ENCODE measurements around the gene SHB.

SHB gene

GRCh38 chr9:38042626-38043357 is 26.2 kb downstream of the SHB start:
- Histone ChIP-seq H3K4me1 (peaks cover 15 to 42% (median 35%) of the 10 kb centered on the region in 10 experiments), H3K36me3 (no peaks in the 10 kb centered on the region), H3K27ac (no peak overlapping the region), H3K9me3 (replicated peaks in 1 of 11) (no peaks in the 10 kb centered on the region), H3K4me3 (no peak overlapping the region), H3K9ac (no peak overlapping the region), H4K20me1 (peaks cover 0 to 98% (median 12%) of the 10 kb centered on the region in 11 experiments; a peak in 10 of 22 replicates), H3K4me2 (no peak overlapping the region), H3K27me3 (no peaks in the 10 kb centered on the region)
- no peak for TF ChIP-seq Cebpa-rat (IDR thresholded peaks at IDR 0.05)

- Histone ChIP-seq H4K20me1 (peaks cover 0 to 98% (median 12%) of the 10 kb centered on the region in 11 experiments; a peak in 10 of 22 replicates), H3K9ac (no peak overlapping the region), H3K4me2 (no peak overlapping the region), H3K27ac (no peak overlapping the region), H3K4me3 (no peak overlapping the region), H3K4me1 (peaks cover 15 to 40% (median 28%) of the 10 kb centered on the region in 10 experiments), H3K27me3 (no peaks in the 10 kb centered on the region), H3K36me3 (no peaks in the 10 kb centered on the region), H3K9me3 (replicated peaks in 1 of 11) (no peaks in the 10 kb centered on the region)
- no peak for TF ChIP-seq Cebpa-rat (IDR thresholded peaks at IDR 0.05)
Measured at GRCh38 chr9:38041564-38042243, 27.3 kb downstream of the SHB start.

DNA sequence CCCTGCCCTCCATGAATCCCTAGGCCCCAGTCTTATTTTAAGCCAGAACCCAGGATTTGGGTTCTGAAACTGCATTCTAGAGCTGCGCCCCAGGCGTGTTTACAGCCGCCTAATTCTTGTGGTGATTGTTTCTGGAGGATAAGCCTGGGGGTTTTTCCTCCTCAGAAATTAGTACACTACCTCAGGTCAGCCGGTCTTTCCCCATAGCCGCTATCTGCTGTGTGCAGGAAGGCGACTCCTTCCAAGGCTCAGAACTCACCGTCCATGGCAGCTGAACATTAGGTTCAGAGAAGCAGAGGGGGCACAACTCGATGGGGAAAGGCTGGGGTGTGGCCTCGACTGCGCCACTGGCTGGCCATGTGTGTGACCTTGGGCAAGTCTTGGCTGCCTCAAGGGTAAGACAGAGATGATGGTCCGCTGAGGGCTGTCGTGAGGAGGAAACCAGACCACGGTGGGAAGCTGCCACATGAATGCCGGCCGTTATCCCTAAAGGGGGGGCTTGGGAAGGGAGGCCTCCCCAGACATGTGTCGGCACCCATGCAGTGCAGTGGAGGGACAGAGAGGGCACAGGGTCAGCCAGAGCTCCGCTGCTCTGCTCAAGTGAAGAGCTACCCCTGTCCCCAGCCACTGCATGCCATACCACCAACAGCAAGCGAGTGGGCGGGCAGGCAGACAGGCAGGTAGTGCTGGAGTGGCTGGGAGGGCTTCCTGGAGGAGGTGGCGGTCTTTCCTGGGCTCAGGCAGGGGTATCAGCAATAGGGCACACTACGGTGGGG is 28.9 kb downstream of the SHB start:
- Histone ChIP-seq H3K9me3 (replicated peaks in 1 of 11) (no peaks in the 10 kb centered on the region), H4K20me1 (peaks cover 0 to 99% (median 16%) of the 10 kb centered on the region in 11 experiments; a peak in 9 of 22 replicates), H3K36me3 (no peaks in the 10 kb centered on the region), H3K4me2 (peak overlapping the region in 6 of 11 experiments; percentile 12 to 56 (median 44); a peak in 11 of 22 replicates), H3K27me3 (no peaks in the 10 kb centered on the region), H3K4me3 (no peak overlapping the region), H3K27ac (peak overlapping the region in 1 of 11 experiments; percentile 40; a peak in 1 of 22 replicates), H3K9ac (peak overlapping the region in 1 of 11 experiments; percentile 35; a peak in 1 of 22 replicates), H3K4me1 (peaks cover 15 to 50% (median 36%) of the 10 kb centered on the region in 10 experiments)
- no peak for TF ChIP-seq Cebpa-rat (IDR thresholded peaks at IDR 0.05)

- Histone ChIP-seq H3K36me3 (no peaks in the 10 kb centered on the region), H3K9me3 (replicated peaks in 1 of 11) (no peaks in the 10 kb centered on the region), H4K20me1 (peaks cover 0 to 98% (median 16%) of the 10 kb centered on the region in 11 experiments; a peak in 9 of 22 replicates), H3K4me2 (peak overlapping the region in 6 of 11 experiments; percentile 12 to 57 (median 48); a peak in 12 of 22 replicates), H3K27ac (peak overlapping the region in 2 of 11 experiments; percentile 22 to 40; a peak in 2 of 22 replicates), H3K27me3 (no peaks in the 10 kb centered on the region), H3K4me3 (no peak overlapping the region), H3K4me1 (peaks cover 15 to 50% (median 36%) of the 10 kb centered on the region in 10 experiments), H3K9ac (peak overlapping the region in 2 of 11 experiments; percentile 19 to 35; a peak in 1 of 22 replicates)
- no peak for TF ChIP-seq Cebpa-rat (IDR thresholded peaks at IDR 0.05)
Measured at GRCh38 chr9:38039090-38039906, 29.7 kb downstream of the SHB start.

- Histone ChIP-seq H3K27ac (peak overlapping the region in 1 of 11 experiments; percentile 22; a peak in 1 of 22 replicates), H4K20me1 (peaks cover 0 to 98% (median 16%) of the 10 kb centered on the region in 11 experiments; a peak in 9 of 22 replicates), H3K9me3 (replicated peaks in 1 of 11) (no peaks in the 10 kb centered on the region), H3K36me3 (no peaks in the 10 kb centered on the region), H3K4me3 (no peak overlapping the region), H3K27me3 (no peaks in the 10 kb centered on the region), H3K4me1 (peaks cover 15 to 50% (median 36%) of the 10 kb centered on the region in 10 experiments), H3K9ac (0 out of 22 replicates have a peak overlapping the region, but pooled peaks of 1 of the 11 experiments have one; percentile 4), H3K4me2 (peak overlapping the region; percentile 15 to 57 (median 40); a peak in 19 of 22 replicates)
- no peak for TF ChIP-seq Cebpa-rat (IDR thresholded peaks at IDR 0.05)
Measured at GRCh38 chr9:38038307-38039089, 30.5 kb downstream of the SHB start.

- no peaks in the 10 kb centered on the region for H3K27me3 ChIP-seq
- peak overlapping the region; percentile 15 to 57 (median 40); a peak in 19 of 22 replicates for H3K4me2 ChIP-seq
- peaks cover 15 to 50% (median 36%) of the 10 kb centered on the region in 10 experiments for H3K4me1 ChIP-seq
- H3K36me3 ChIP-seq = no peaks in the 10 kb centered on the region
- no peak overlapping the region for H3K4me3 ChIP-seq
- 0 out of 22 replicates have a peak overlapping the region, but pooled peaks of 1 of the 11 experiments have one; percentile 4 for H3K9ac ChIP-seq
- H3K9me3 ChIP-seq (replicated peaks in 1 of 11) = no peaks in the 10 kb centered on the region
- no peak overlapping the region for H3K27ac ChIP-seq
- no peak for TF ChIP-seq Cebpa-rat (IDR thresholded peaks at IDR 0.05)
- H4K20me1 ChIP-seq = peaks cover 0 to 96% (median 14%) of the 10 kb centered on the region in 11 experiments; a peak in 9 of 22 replicates
Measured at GRCh38 chr9:38037981-38038306, 31.1 kb downstream of the SHB start.

- Histone ChIP-seq H3K27me3 (no peaks in the 10 kb centered on the region), H3K27ac (no peak overlapping the region), H4K20me1 (peaks cover 0 to 96% (median 19%) of the 10 kb centered on the region in 11 experiments; a peak in 9 of 22 replicates), H3K4me1 (peaks cover 24 to 59% (median 45%) of the 10 kb centered on the region in 10 experiments), H3K9me3 (replicated peaks in 1 of 11) (no peaks in the 10 kb centered on the region), H3K4me2 (peak overlapping the region in 9 of 11 experiments; percentile 5 to 73 (median 43); a peak in 14 of 22 replicates), H3K36me3 (no peaks in the 10 kb centered on the region), H3K9ac (no peak overlapping the region), H3K4me3 (no peak overlapping the region)
- no peak for TF ChIP-seq Cebpa-rat (IDR thresholded peaks at IDR 0.05)
Measured at GRCh38 chr9:38036359-38037084, 32.5 kb downstream of the SHB start.
